Breast epithelium (tissue), 4 donors: ENCODE data around the gene PCDHB6. TPM values are rescaled to one million over a fixed set of nuclear protein-coding genes. Genes with fewer than 3 reads are reported as not detected.
"Not testable (repeated sequence)": the region's sequence is repeated elsewhere in the genome, so short reads cannot be mapped to it uniquely, and the experiment has no call there.

ENCODE experiments used
- DNase-seq, 2 donors: peaks; one replicate each; pipeline ENCODE4 v3.0.0-alpha.2; 2019; ENCODE audit warnings: low spot score in 2 of 2
- H3K27ac ChIP-seq, 2 donors: fragments of 200-600 bp; sonication (generic) in 1 of 2; one replicate each; pipeline ENCODE4 v1.5.1; 2016 to 2019; ENCODE audit warnings: mild to moderate bottlenecking in 1 of 2
- H3K27me3 ChIP-seq, 2 donors: fragments of 200-600 bp; sonication (generic) in 1 of 2; one replicate each; pipeline versions ENCODE4 v1.5.1 to v1.6.0; 2017 to 2019; ENCODE audit warnings: control low read depth in 1 of 2, mild to moderate bottlenecking in 1 of 2
- H3K36me3 ChIP-seq: fragments of 200-600 bp; one replicate; pipeline ENCODE4 v1.5.1; 2019
- H3K4me1 ChIP-seq, 2 donors: fragments of 200-600 bp; sonication (generic); one replicate each; pipeline ENCODE4 v1.5.1; 2016 to 2019; ENCODE audit warnings: control low read depth in 1 of 2
- H3K4me3 ChIP-seq, 3 donors: fragments of 200-600 bp; sonication (generic); 1 replicate in 2 of 3; 2 replicates in 1 of 3; pipeline ENCODE4 v1.5.1; 2016 to 2019; ENCODE audit warnings: mild to moderate bottlenecking in 3 of 3, moderate library complexity in 2 of 3
- H3K9me3 ChIP-seq, 2 donors: fragments of 200-600 bp; sonication (generic) in 1 of 2; one replicate each; pipeline ENCODE4 v1.5.1; 2016 to 2019; ENCODE audit warnings: control low read depth in 1 of 2
- CTCF ChIP-seq, 3 donors: fragments of 450-650 bp; IDR thresholded peaks; one replicate each; pipeline ENCODE4 v1.5.1; 2016 to 2017; ENCODE audit warnings: antibody characterized with exemption in 3 of 3, mild to moderate bottlenecking in 3 of 3, moderate library complexity in 3 of 3
- POLR2A ChIP-seq: fragments of 450-650 bp; IDR thresholded peaks from one replicate; pipeline ENCODE4 v1.6.1; 2016; ENCODE audit warnings: antibody characterized with exemption, mild to moderate bottlenecking, moderate library complexity
- POLR2AphosphoS5 ChIP-seq, 3 donors: sonication (generic); formaldehyde crosslinking; IDR thresholded peaks; one replicate each; pipeline ENCODE4 v1.6.1; 2017; ENCODE audit warnings: antibody characterized with exemption in 3 of 3
- intact Hi-C: fragments of 100-400 bp; cut with DNase I; formaldehyde crosslinking; loops from one replicate; pipeline ENCODE4 v1.15.1; 2023; ENCODE audit warnings: low total_unique reads
- total RNA-seq, 3 donors: library from RNA; depleted of rRNA; stranded (reverse); fragments of >200 nt; gene quantifications; one replicate each; pipeline ENCODE4 v1.1.0, GENCODE V29; 2016

Gene PCDHB6
- total RNA-seq, 3 donors from 2014 or later = 1.4 to 3.6 (median 2.2) TPM

GRCh38 chr5:141155540-141156374, 5.9 kb downstream of the PCDHB6 start:
- Histone ChIP-seq H3K36me3 (no peaks in the 10 kb centered on the region), H3K4me1 (no peaks in the 10 kb centered on the region), H3K4me3 (no peak overlapping the region), H3K27ac (no peak overlapping the region), H3K9me3 (peaks cover 76 to 86% of the 10 kb centered on the region in 2 donors), H3K27me3 (no peaks in the 10 kb centered on the region)
- TF ChIP-seq POLR2A = no peak
- TF ChIP-seq CTCF (IDR thresholded peaks at IDR 0.05) = no peak
- no peak for TF ChIP-seq POLR2AphosphoS5 (IDR thresholded peaks at IDR 0.05)
- DNase-seq = no peak
- intact Hi-C loops = no loop called here

DNA sequence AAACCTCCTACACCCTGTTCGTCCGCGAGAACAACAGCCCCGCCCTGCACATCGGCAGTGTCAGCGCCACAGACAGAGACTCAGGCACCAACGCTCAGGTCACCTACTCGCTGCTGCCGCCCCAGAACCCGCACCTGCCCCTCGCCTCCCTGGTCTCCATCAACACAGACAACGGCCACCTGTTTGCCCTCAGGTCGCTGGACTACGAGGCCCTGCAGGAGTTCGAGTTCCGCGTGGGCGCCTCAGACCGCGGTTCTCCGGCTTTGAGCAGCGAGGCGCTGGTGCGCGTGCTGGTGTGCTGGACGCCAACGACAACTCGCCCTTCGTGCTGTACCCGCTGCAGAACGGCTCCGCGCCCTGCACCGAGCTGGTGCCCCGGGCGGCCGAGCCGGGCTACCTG, 7.5 kb downstream of the PCDHB6 start:
- peaks cover 60 to 83% of the 10 kb centered on the region in 2 donors for H3K9me3 ChIP-seq
- intact Hi-C loops, H3K4me1 ChIP-seq: not testable (repeated sequence)

DNA sequence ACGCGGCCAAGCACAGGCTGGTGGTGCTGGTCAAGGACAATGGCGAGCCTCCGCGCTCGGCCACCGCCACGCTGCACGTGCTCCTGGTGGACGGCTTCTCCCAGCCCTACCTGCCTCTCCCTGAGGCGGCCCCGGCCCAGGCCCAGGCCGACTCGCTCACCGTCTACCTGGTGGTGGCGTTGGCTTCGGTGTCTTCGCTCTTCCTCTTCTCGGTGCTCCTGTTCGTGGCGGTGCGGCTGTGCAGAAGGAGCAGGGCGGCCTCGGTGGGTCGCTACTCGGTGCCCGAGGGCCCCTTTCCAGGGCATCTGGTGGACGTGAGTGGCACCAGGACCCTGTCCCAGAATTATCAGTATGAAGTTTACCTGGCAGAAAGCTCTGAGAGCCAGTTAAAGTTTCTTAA, 8.0 kb downstream of the PCDHB6 start:
- H3K27me3 ChIP-seq, H3K36me3 ChIP-seq, H3K27ac ChIP-seq, DNase-seq, H3K4me1 ChIP-seq, intact Hi-C loops, H3K4me3 ChIP-seq: not testable (repeated sequence)
- peaks cover 59 to 83% of the 10 kb centered on the region in 2 donors for H3K9me3 ChIP-seq

More for the DNA sequence above, 7.5 kb downstream of the PCDHB6 start:
- H3K27me3 ChIP-seq, H3K36me3 ChIP-seq, DNase-seq, H3K27ac ChIP-seq, H3K4me3 ChIP-seq: not testable (repeated sequence)

- peak within 1 kb of the TSS; percentile 7 to 24 (median 21) for H3K4me3 ChIP-seq
- intact Hi-C loops = no loop called here
- H3K27me3 ChIP-seq = no peaks in the 10 kb centered on the region
- peaks cover 49 to 74% of the 10 kb centered on the region in 2 donors for H3K9me3 ChIP-seq
- H3K4me1 ChIP-seq = no peaks in the 10 kb centered on the region
- H3K36me3 ChIP-seq = no peaks in the 10 kb centered on the region
- H3K27ac ChIP-seq = no peak within 1 kb of the TSS
- TF ChIP-seq POLR2A = no peak
- peak in 2 of 3 donors; percentile 20 to 28 for TF ChIP-seq CTCF (IDR thresholded peaks at IDR 0.05)
- no peak for DNase-seq
Observed at GRCh38 chr5:141172381-141173204, 22.7 kb downstream of the PCDHB6 start, which contains the start of gene PCDHB7. TSS of gene PCDHB7 (plus strand) at chr5:141172644. CDS start at chr5:141172836, 192 bp downstream.

DNA sequence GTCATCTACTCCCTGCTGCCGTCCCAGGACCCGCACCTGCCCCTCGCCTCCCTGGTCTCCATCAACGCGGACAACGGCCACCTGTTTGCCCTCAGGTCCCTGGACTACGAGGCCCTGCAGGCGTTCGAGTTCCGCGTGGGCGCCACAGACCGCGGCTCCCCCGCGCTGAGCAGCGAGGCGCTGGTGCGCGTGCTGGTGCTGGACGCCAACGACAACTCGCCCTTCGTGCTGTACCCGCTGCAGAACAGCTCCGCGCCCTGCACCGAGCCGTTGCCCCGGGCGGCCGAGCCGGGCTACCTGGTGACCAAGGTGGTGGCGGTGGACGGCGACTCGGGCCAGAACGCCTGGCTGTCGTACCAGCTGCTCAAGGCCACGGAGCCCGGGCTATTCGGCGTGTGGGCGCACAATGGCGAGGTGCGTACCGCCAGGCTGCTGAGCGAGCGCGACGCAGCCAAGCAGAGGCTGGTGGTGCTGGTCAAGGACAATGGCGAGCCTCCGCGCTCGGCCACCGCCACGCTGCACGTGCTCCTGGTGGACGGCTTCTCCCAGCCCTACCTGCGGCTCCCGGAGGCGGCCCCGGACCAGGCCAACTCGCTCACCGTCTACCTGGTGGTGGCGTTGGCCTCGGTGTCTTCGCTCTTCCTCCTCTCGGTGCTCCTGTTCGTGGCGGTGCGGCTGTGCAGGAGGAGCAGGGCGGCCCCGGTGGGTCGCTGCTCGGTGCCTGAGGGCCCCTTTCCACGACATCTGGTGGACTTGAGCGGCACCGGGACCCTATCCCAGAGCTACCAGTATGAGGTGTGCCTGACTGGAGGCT, 24.6 kb downstream of the PCDHB6 start:
- H3K36me3 ChIP-seq, DNase-seq, H3K4me1 ChIP-seq, H3K27ac ChIP-seq, intact Hi-C loops, H3K27me3 ChIP-seq: not testable (repeated sequence)
- Histone ChIP-seq H3K9me3 (peaks cover 52 to 75% of the 10 kb centered on the region in 2 donors), H3K4me3 (peak overlapping the region in 1 of 3 donors; percentile 4)

DNA sequence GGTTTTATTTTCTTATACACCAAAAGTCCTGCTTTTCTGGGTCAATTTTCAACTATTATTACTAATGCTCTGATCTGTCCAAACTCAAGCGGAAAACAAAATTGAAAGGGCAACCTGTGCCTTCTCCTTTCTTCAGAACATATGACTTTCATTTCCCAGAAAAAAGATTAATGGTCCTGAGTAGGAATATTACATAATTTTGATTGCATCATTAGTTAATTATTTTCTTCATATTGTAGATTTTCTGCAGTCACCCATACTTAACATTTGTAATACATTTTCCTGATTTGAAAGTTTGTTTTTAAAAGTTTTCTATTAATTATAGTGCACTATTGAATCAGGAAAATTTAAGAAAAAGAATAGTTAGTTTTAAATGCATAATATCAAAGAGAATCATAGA, 26.1 kb downstream of the PCDHB6 start:
- Histone ChIP-seq H3K9me3 (peaks cover 59 to 79% of the 10 kb centered on the region in 2 donors), H3K27me3 (no peaks in the 10 kb centered on the region), H3K4me1 (no peaks in the 10 kb centered on the region), H3K36me3 (no peaks in the 10 kb centered on the region), H3K4me3 (no peak overlapping the region), H3K27ac (no peak overlapping the region)
- intact Hi-C loops = no loop called here
- no peak for DNase-seq
- TF ChIP-seq CTCF (IDR thresholded peaks at IDR 0.05) = no peak

GRCh38 chr5:141177577-141178191, 27.8 kb downstream of the PCDHB6 start, which contains the start of gene PCDHB8:
TSS of gene PCDHB8 (plus strand) at chr5:141177790. CDS start at chr5:141178035, 245 bp downstream.
- H3K4me3 ChIP-seq, H3K36me3 ChIP-seq, H3K27me3 ChIP-seq, intact Hi-C loops, H3K4me1 ChIP-seq, DNase-seq, H3K27ac ChIP-seq: not testable (repeated sequence)
- peaks cover 59 to 74% of the 10 kb centered on the region in 2 donors for H3K9me3 ChIP-seq

DNA sequence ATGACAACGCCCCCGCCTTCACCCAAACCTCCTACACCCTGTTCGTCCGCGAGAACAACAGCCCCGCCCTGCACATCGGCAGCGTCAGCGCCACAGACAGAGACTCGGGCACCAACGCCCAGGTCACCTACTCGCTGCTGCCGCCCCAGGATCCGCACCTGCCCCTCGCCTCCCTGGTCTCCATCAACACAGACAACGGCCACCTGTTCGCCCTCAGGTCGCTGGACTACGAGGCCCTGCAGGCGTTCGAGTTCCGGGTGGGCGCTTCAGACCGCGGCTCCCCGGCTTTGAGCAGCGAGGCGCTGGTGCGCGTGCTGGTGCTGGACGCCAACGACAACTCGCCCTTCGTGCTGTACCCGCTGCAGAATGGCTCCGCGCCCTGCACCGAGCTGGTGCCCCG, 29.5 kb downstream of the PCDHB6 start:
- peaks cover 62 to 71% of the 10 kb centered on the region in 2 donors for H3K9me3 ChIP-seq
- H3K27me3 ChIP-seq, H3K4me1 ChIP-seq, DNase-seq, H3K4me3 ChIP-seq, intact Hi-C loops, H3K27ac ChIP-seq, H3K36me3 ChIP-seq: not testable (repeated sequence)
